HG02571 (cell line): ENCODE results near the gene CALU.

ENCODE experiments used
- ATAC-seq: cut with Tn5 transposase; IDR thresholded peaks from one replicate; pipeline ENCODE4 v1.9.1; 2021; ENCODE audit warnings: mild to moderate bottlenecking, moderate library complexity; ENCODE audit not compliant: unreplicated experiment

CALU gene

GRCh38 chr7:128721376-128721775, 17.8 kb upstream of the CALU start:
- no peak for ATAC-seq

- ATAC-seq: no peak
These were observed 14.4 kb upstream of the CALU start for GRCh38 chr7:128724743-128725142.

GRCh38 chr7:128725531-128725930, 13.6 kb upstream of the CALU start:
- ATAC-seq: no peak

GRCh38 chr7:128726059-128726736, 13.0 kb upstream of the CALU start:
- ATAC-seq: no peak

GRCh38 chr7:128726737-128727072, 12.5 kb upstream of the CALU start:
- ATAC-seq: no peak

- ATAC-seq: no peak
These were observed 11.9 kb upstream of the CALU start for GRCh38 chr7:128727239-128727638.

- no peak for ATAC-seq
These were observed 10.6 kb upstream of the CALU start for GRCh38 chr7:128728598-128728997.

GRCh38 chr7:128729494-128729893, 9.7 kb upstream of the CALU start:
- ATAC-seq: no peak

GRCh38 chr7:128731184-128731583, 8.0 kb upstream of the CALU start:
- no peak for ATAC-seq

GRCh38 chr7:128732521-128733277, 6.5 kb upstream of the CALU start:
- no peak for ATAC-seq

- ATAC-seq: no peak
These were observed 5.9 kb upstream of the CALU start for GRCh38 chr7:128733278-128733645.

GRCh38 chr7:128734890-128735289, 4.3 kb upstream of the CALU start:
- ATAC-seq: no peak

GRCh38 chr7:128735436-128735835, 3.7 kb upstream of the CALU start:
- no peak for ATAC-seq

GRCh38 chr7:128737441-128737840, 1.7 kb upstream of the CALU start:
- ATAC-seq: no peak

- ATAC-seq: no peak
These were observed 1.2 kb upstream of the CALU start for GRCh38 chr7:128737867-128738385.

- peak; percentile 3 for ATAC-seq
These were observed 550 bp upstream of the CALU start for GRCh38 chr7:128738570-128739047.

- ATAC-seq: no peak
These were observed 977 bp downstream of the CALU start for GRCh38 chr7:128739990-128740682.

GRCh38 chr7:128740996-128741395, 1.8 kb downstream of the CALU start:
- ATAC-seq: no peak

GRCh38 chr7:128741491-128741890, 2.3 kb downstream of the CALU start:
- no peak for ATAC-seq

GRCh38 chr7:128742206-128742605, 3.0 kb downstream of the CALU start:
- ATAC-seq: no peak

GRCh38 chr7:128743112-128743772, 4.1 kb downstream of the CALU start:
- ATAC-seq: no peak
